Parathyroid adenoma (tissue), 2 donors: ENCODE measurements around the gene AFAP1L2.
A peak's percentile ranks its signal among the peaks of the same experiment; 100 is the strongest.

ENCODE experiments used
- H2AFZ ChIP-seq: fragments of 300-600 bp; sonication (generic); one replicate; pipeline ENCODE4 v1.7.0; 2017; ENCODE audit warnings: antibody characterized with exemption, mild to moderate bottlenecking
- H3K27ac ChIP-seq: fragments of 300-600 bp; sonication (generic); one replicate; pipeline ENCODE4 v1.7.0; 2017
- H3K27me3 ChIP-seq: fragments of 300-600 bp; sonication (generic); one replicate; pipeline ENCODE4 v1.7.0; 2017; ENCODE audit warnings: low read length; ENCODE audit not compliant: control insufficient read depth, insufficient read depth
- H3K36me3 ChIP-seq: fragments of 300-600 bp; sonication (generic); one replicate; pipeline ENCODE4 v1.7.0; 2017; ENCODE audit warnings: low read length; ENCODE audit not compliant: control insufficient read depth, insufficient read depth
- H3K4me1 ChIP-seq: fragments of 300-600 bp; sonication (generic); one replicate; pipeline ENCODE4 v1.7.0; 2017; ENCODE audit warnings: control low read depth
- H3K4me2 ChIP-seq: fragments of 300-600 bp; sonication (generic); one replicate; pipeline ENCODE4 v1.7.0; 2017; ENCODE audit warnings: low read length
- H3K4me3 ChIP-seq: fragments of 300-600 bp; sonication (generic); one replicate; pipeline ENCODE4 v1.7.0; 2017; ENCODE audit warnings: low read depth, low read length
- H3K79me2 ChIP-seq: fragments of 300-600 bp; sonication (generic); one replicate; pipeline ENCODE4 v1.7.0; 2017; ENCODE audit warnings: control low read depth
- H3K9ac ChIP-seq: fragments of 300-600 bp; sonication (generic); one replicate; pipeline ENCODE4 v1.7.0; 2017; ENCODE audit warnings: mild to moderate bottlenecking
- H3K9me3 ChIP-seq: fragments of 300-600 bp; sonication (generic); one replicate; pipeline ENCODE4 v1.7.0; 2017; ENCODE audit warnings: low read length; ENCODE audit not compliant: control insufficient read depth
- CTCF ChIP-seq: fragments of 300-600 bp; sonication (generic); IDR thresholded peaks from one replicate; pipeline ENCODE4 v1.7.0; 2017; ENCODE audit warnings: antibody characterized with exemption, mild to moderate bottlenecking
- donor health status: primary hyperparathyroidism.

Gene AFAP1L2

DNA sequence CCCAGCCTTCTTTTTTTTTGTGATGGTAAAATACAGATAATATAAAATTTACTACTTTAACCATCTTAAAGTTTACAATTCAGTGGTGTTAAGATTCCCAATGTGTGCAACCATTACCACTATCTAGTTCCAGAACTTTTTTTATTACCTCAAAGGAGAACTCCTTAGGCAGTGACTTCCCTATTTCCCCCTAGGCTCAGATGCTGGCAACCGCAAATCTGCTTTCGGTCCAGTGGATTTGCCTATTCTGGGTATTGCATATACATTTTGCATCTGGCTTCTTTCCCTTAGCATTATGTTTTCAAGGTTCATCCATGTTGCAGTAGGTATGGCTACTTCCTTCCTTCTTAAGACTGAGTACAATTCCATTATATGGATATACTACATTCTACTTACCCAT is 56.5 kb downstream of the AFAP1L2 start:
- no peak overlapping the region for H3K4me2 ChIP-seq
- H3K9ac ChIP-seq, result no peak overlapping the region
- H3K36me3 ChIP-seq, result no peaks in the 10 kb centered on the region
- no peaks in the 10 kb centered on the region for H3K27me3 ChIP-seq
- H3K79me2 ChIP-seq, result peaks cover 41% of the 10 kb centered on the region
- no peak overlapping the region for H3K4me3 ChIP-seq
- peaks cover 69% of the 10 kb centered on the region for H3K4me1 ChIP-seq
- no peaks in the 10 kb centered on the region for H3K9me3 ChIP-seq
- H3K27ac ChIP-seq, result peak overlapping the region; percentile 89
- no peak for TF ChIP-seq CTCF
- H2AFZ ChIP-seq, result no peak overlapping the region

GRCh38 chr10:114347241-114347640 is 57.1 kb downstream of the AFAP1L2 start:
- H3K36me3 ChIP-seq, result no peaks in the 10 kb centered on the region
- H3K4me2 ChIP-seq, result peak overlapping the region; percentile 24
- no peaks in the 10 kb centered on the region for H3K27me3 ChIP-seq
- H3K4me1 ChIP-seq, result peaks cover 73% of the 10 kb centered on the region
- no peak overlapping the region for H3K9ac ChIP-seq
- H3K79me2 ChIP-seq, result peaks cover 40% of the 10 kb centered on the region
- H3K27ac ChIP-seq, result peak overlapping the region; percentile 89
- H3K4me3 ChIP-seq, result no peak overlapping the region
- H3K9me3 ChIP-seq, result no peaks in the 10 kb centered on the region
- H2AFZ ChIP-seq, result no peak overlapping the region
- TF ChIP-seq CTCF, result no peak

DNA sequence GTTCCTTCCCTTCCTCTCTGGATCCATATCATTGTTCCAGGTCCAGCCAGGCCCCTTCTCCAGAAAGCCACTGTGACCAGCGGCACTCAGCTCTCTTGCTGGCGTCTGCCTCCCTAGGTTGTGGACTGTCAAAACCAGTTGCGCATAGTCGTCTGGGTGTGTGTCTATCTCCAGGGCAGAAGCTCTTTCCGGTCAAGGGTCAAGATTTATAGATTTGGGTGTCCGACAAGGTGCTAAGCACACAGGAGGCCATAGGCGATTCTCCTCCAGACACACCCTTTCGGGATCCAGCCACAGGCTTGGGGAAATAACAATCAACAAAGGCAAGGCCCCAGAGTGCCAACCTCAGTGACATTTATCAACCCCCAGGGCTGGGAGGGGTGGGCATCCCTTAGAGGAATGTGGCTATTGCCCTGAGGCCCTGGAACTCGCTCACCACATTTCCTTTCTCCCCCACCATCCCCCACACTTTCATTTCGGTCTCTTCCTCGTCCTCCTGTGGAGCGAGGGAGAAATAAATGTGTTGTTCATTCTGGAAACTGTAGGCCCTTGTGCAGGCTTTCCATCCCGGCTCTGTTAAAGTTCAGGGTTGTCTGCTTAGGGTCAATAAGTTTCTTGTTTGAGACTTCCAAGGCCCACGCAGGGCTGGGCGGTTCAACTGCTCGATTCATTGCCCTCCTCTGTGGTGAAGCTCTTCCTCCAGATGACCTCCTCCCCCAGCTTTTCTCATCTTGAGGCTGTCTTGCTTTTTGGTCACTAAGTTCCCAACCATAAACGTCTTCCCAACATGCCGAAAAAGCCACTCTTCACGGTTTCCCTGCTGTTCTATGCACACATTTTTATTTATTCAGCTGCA is 57.9 kb downstream of the AFAP1L2 start:
- TF ChIP-seq CTCF, result no peak
- H3K79me2 ChIP-seq, result peaks cover 45% of the 10 kb centered on the region
- H3K9ac ChIP-seq, result no peak overlapping the region
- H3K9me3 ChIP-seq, result no peaks in the 10 kb centered on the region
- H3K4me3 ChIP-seq, result no peak overlapping the region
- H3K4me1 ChIP-seq, result peaks cover 73% of the 10 kb centered on the region
- peak overlapping the region; percentile 89 for H3K27ac ChIP-seq
- no peak overlapping the region for H2AFZ ChIP-seq
- H3K27me3 ChIP-seq, result no peaks in the 10 kb centered on the region
- peak overlapping the region; percentile 24 for H3K4me2 ChIP-seq
- H3K36me3 ChIP-seq, result no peaks in the 10 kb centered on the region

DNA sequence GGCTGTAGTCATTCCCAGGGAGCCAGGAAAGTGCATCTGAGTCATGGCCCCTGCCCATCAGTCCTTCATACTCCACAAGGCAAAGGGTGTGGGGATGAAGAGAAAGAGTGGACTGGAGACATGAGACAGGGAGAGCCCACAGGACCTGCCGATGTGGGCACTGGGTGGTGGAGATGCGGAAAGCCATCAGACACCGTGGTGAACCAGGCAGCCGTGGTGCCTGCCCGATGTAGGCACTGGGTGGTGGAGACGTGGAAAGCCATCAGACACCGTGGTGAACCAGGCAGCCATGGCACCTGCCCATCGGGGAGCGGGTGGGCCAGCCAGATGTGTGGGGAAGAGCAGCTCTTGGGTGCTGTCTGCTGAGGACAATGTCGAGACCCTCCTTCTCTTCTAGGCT is 58.6 kb downstream of the AFAP1L2 start:
- Histone ChIP-seq H3K9ac (no peak overlapping the region), H3K36me3 (no peaks in the 10 kb centered on the region), H3K9me3 (no peaks in the 10 kb centered on the region), H3K4me2 (no peak overlapping the region), H3K27me3 (no peaks in the 10 kb centered on the region), H3K79me2 (peaks cover 45% of the 10 kb centered on the region), H3K4me1 (peaks cover 74% of the 10 kb centered on the region), H2AFZ (no peak overlapping the region), H3K27ac (peak overlapping the region; percentile 89), H3K4me3 (no peak overlapping the region)
- no peak for TF ChIP-seq CTCF
